CD4-positive, alpha-beta T cell treated with Interleukin-12 subunit alpha and Interleukin-12 subunit beta, for 1 hour (primary cell): ENCODE results near the gene AP3S1.
"Not testable (repeated sequence)": the region's sequence is repeated elsewhere in the genome, so short reads cannot be mapped to it uniquely, and the experiment has no call there.

ENCODE experiments used
- DNase-seq: peaks from one replicate; pipeline ENCODE4 v3.0.0-alpha.2; 2020

AP3S1 gene

DNA sequence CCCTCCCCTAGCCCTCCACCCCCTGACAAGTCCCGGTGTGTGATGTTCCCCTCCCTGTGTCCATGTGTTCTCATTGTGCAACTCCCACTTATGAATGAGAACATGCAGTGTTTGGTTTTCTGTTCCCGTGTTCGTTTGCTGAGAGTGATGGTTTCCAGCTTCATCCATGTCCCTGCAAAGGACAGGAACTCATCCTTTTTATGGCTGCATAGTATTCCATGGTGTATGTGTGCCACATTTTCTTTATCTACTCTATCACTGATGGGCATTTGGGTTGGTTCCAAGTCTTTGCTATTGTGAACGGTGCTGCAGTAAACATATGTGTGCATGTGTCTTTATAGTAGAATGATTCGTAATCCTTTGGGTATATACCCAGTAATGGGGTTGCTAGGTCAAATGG lies 35.6 kb downstream of the AP3S1 start:
- DNase-seq: not testable (repeated sequence)

DNA sequence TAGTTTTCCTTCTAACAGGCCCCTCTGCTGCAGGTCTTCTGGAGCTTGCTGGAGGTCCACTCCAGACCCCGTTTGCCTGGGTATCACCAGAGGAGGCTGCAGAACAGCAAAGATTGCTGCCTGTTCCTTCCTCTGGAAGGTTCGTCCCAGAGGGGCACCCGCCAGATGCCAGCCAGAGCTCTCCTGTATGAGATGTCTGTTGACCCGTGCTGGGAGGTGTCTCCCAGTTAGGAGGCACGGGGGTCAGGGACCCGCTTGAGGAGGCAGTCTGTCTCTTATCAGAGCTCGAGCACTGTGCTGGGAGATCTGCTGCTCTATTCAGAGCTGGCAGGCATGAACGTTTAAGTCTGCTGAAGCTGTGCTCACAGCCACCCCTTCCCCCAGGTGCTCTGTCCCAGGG lies 40.7 kb downstream of the AP3S1 start:
- DNase-seq: not testable (repeated sequence)

DNA sequence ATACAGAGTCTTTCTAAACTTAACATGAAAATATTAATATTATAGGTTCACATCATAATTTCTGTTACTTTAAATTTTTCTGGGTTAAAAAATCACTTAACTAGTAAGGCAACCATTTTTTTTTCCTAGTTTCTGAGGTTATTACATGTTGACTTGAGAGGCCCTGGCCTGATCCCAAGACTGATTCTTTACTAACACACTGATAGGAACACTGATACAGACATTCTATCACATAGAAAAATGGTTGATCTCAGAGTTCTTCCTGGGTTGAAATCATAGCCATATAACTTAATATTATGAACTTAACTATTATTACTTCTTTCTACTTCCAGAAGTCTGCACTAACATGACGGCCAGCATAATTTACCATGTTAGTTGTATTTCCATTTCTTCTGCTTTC lies 43.0 kb downstream of the AP3S1 start:
- DNase-seq: no peak

DNA sequence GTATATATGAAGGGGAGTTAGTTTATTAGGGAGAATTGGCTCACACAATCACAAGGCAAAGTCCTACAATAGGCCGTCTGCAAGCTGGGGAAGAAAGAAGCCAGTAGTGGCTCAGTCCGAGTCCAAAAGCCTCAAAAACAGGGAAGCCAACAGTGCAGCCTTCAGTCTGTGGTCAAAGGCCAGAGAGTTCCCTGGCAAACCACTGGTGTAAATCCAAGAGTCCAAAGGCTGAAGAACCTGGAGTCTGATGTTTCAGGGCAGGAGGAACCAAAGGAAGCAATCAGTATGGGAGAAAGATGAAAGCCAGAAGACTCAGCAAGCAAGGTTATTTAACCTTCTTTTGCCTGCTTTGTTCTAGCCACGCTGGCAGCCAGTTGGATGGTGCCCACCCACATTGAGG lies 43.5 kb downstream of the AP3S1 start:
- not testable (repeated sequence) for DNase-seq

DNA sequence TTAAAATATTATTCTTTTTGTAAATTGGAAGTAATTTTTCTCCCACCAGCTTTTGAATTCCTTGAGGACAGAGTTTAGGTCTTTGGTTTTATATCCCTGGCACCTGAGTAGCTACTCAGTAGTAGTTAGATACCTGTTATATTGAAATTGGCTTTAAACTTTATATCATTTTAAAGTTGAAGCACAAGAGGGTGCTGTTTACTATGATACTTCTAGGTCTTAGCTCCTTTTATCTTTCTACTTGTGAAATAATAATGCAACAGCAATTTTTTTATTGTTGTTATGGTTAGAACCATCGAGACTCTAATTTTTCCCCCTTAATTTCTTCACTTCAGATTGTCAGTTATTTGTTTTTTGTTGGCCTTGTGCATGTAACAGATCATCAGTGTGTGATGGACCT lies 46.3 kb downstream of the AP3S1 start:
- DNase-seq: no peak

DNA sequence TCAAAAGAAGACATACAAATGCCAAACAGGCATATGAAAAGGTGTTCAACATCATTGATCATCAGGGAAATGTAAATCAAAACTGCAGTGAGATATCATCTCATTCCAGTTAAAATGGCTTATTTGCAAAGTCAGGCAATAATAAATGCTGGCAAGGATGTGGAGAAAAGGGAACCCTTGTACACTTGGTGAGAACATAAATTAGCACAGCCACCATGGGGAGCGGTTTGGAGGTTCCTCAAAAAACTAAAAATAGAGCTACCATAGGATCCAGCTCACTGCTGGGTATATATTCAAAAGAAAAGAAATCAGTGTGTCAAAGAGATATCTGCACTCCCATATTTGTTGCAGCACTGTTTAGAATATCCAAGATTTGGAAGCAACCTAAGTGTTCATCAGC lies 50.3 kb downstream of the AP3S1 start:
- no peak for DNase-seq

DNA sequence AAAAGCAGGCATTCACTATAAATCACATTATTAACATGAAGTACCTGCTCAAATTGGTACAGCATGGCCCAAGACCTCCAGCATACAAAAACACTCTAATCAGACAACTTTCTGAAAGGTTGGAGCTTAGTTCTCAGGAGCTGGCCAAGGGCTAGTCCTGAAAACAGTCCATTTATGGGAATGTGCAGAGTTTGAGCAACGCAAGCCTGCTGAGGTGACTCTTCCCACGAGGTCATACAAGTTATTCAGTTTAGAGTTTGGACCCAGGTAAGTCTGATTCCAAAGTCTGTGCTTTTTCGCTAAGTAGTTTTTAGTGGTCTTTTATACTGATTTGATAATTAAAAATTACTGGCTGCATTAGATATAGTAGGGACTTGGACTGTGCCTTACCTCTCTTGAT lies 52.6 kb downstream of the AP3S1 start:
- DNase-seq: no peak

DNA sequence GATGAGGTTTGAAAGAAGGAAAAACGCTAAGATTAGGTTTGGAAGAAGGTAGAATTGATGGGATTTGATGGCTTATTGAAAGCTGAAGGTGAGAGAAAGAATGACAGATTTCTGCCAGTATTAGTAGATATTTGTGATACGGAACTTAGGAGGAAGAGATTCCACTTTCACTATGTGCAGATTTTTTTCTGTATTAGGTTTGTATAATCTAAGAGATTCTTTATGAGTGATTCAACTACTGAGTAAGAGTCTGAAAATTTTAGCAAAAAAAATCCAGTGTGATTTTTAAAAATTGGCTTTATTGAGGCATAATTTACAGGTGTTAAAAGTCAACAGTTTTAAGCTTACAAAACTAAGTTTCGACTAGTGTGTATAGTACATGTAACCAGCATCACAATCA lies 54.1 kb downstream of the AP3S1 start:
- no peak for DNase-seq

DNA sequence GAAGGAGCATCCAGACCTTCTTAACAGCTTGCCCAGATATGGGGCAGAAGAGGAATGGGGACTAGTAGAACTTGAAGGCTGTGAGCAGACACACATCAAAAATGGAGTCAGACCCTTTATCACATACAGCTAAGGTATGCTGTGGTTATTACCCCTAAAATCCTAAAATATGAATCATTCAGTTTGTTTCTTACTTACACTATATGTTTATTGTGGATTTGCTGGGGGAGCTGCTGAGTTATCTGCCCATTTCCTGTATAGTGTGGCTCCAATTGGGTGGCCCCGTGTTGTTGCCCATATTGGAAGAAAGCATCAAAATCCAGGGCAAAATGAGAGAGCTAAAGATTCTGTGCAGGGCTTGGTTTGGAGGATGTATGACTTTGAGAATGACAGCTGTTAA lies 56.9 kb downstream of the AP3S1 start:
- DNase-seq: no peak

DNA sequence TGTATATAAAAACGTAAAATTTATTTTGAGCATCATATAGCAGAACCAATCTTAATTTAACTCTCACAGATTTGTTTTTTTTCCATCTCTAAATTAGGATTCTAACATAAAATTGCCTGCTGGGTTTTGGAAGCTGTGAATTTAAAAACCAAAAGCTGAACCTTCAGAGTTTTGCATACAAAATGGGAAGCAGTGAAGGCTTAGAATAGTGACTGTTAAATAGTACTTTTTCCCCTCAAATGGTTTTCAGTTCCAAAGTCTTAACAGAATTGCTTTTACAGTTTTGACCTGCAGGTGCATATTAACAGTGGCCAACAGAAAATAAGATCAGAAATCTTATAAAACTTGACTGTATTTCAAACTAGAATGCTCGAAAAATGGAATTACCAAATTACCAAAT lies 65.4 kb downstream of the AP3S1 start:
- DNase-seq: no peak

DNA sequence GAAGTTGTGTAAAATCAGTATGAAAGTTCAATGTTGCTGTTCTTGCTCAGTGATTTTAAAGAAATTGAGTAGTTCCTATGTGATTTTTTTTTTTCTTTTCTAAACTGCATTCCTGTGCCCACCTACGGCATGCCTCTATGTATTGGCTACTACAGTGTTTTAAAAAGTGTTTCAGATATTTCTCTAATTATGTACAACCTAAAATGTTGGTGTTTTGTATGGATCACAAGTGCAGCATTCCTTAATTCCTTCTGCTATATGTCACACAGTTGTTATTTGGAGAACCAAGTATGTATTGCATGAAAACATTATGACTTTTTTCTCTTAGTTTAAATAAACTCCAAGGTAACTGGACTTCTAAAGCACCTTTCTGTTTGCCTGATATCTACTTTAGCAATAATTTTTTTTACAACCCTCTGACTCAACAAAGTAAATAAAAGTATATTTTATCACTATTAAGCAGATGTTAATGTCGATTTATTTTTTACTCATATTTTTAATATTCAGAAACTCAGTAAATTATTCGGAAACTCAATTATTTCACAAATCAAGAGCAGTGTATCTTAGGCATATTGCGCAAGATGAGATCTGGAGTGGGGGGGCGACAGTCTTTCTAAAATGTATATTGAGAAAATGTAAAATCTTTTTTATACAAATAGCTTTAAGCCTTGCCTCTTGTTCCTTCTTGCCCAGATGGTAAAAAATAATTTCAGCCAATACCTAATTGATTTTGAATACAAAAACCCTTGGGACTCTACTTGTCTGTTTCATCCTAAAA lies 72.1 kb downstream of the AP3S1 start:
- DNase-seq: not testable (repeated sequence)

DNA sequence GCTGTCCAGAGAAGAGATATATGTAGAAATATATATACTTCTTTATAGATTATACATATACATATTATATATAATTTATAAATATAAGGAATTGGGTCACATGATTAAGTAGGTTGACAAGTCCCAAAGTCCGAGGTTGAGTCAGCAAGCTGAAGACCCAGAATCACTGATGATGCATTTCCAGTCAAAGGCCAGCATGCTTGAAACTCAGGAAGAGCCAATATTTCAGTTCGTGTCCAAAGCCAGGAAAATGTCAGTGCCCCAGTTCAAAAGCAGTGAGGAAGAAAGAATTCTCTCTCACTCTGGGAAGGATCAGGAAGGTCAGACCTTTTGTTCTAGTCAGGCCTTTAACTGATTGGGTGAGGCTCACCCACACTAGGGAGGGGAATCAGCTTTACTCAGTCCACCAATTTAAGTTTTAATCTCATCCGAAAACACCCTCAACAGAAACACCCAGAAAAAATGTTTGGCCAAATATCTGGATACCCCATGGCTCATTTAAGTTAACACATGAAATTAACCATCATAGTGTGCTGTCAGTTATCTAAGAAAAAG lies 78.5 kb downstream of the AP3S1 start:
- no peak for DNase-seq

DNA sequence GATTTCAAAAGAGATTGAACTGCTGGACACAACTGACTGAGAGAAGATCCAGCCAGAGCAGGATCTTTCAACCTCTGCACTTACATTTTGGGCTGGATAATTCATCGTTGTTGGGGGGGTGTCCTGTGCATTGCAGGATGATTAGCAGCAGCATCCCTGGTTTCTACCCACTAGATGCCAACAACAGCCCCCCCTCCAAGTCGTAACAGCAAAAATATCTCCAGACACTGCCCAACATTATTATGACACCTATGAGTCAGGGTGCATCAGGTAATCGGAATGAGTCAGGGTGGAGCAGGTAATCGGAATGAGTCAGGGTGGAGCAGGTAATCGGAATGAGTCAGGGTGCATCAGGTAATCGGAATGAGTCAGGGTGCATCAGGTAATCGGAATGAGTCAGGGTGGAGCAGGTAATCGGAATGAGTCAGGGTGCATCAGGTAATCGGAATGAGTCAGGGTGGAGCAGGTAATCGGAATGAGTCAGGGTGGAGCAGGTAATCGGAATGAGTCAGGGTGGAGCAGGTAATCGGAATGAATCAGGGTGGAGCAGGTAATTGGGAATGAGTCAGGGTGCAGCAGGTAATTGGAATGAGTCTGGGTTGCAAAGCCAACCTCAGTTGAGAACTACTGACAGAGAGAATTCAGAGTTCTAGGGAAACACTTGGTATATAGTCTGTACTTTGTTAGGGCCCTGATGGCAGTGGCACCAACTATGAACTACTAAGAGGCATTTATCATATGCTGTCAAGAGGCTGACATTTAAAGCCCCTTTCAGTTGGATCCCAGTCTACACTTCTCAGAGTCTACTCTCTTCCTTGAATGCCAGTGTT lies 87.1 kb downstream of the AP3S1 start:
- not testable (repeated sequence) for DNase-seq

DNA sequence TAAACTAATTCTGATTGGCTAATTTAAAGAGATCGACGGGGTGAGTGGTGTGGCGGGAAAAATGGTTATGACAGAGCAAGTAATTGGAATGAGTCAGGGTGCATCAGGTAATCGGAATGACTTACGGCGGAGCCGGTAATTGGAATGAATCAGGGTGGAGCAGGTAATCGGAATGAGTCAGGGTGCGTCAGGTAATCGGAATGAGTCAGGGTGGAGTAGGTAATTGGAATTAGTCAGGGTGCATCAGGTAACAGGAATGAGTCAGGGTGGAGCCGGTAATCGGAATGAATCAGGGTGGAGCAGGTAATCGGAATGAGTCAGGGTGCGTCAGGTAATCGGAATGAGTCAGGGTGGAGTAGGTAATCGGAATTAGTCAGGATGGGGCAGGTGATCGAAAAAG lies 88.4 kb downstream of the AP3S1 start:
- DNase-seq: not testable (repeated sequence)

DNA sequence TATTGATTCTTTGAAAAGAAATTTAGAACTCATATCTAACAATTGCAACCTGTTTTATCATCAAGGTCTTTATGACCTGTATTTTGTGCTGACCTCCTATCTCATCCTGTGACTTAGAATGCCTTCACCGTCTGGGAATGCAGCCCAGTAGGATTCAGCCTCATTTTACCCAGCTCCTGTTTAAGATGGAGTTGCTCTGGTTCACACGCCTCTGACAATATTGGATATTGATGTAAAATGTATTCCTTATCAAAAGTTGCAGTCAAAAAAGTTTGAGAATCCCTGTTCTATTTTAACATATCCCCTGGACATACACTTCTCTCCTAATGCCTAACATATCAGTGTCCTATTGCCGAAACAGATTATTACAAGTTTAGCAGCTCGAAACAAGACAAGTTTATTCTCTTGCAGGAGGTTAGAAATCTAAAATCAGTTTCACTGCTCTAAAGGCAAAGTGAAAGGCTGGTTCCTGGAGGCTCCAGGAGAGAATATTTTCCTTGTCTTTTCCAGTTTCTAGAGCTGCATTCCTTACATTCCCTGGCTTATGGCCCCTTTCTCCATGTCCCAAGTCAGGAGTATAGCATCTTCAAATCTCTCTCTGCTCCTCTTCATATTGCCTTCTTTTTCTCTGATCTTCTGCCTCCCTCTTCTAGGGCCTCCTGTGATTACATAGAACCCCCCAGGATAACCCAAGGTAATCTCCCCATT lies 89.0 kb downstream of the AP3S1 start:
- DNase-seq: no peak

DNA sequence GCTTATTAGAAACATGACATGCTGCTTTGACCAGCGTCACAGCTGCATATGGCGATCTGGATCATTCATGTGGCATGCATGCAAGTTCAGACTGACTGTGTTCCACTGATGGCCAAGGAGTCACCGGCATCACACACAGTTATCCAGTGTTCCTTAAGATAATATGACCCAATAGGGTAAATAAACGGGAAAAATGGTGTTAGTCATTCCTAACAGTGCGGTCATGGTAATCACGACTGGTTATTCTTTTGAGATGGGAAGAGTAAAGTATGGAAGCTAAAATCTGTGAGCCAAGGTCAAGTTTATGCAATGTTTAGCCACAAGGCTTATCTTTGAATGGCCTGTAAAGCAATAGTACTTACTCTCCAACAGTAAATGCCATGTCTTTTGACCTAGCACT lies 91.3 kb downstream of the AP3S1 start:
- no peak for DNase-seq

DNA sequence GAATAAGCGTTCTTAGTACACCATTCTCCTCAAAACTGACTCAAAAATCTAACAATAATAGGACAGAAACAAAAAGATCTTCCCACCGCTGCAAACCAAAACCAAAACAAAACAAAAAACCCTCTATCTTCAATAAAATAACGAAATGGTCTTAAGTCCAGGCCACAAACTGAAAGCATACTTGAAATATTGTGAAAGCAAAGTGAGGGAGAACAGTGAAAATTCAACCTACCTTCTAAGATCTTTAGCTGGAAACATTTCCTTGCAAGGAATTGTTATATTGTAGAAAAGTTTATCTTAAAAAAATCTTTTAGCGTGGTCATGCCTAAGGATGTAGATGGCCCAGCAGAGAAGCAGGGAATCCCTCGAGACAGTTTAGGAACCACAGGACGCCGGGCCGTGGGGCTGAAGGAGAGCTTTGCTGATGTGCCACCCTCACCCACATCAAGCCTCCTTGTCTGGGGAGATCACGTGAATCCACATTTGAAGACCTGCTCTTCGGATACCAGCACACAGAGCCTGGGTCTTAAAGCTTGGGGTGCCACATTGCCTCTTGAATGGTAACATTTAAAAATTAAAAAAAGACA lies 92.7 kb downstream of the AP3S1 start:
- DNase-seq: no peak

DNA sequence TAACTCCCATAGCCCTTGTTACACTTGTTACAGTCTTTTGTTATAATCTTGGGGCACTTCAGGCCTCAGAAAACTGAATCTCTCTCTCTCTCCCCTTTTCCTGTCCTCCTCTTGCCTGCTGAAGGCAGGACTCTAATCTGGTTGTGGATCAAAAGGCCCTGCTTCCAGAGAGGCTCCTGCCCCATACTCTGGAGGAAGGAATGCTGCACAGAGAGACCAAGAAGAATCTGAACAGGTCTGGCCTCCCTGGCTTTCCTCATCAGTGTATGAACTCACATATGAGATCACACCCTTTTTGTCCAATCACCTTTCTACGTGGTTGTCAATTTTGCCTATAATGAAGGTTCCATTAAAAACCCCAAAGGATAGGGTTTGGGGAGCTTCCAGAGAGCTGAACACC lies 94.3 kb downstream of the AP3S1 start:
- no peak for DNase-seq

DNA sequence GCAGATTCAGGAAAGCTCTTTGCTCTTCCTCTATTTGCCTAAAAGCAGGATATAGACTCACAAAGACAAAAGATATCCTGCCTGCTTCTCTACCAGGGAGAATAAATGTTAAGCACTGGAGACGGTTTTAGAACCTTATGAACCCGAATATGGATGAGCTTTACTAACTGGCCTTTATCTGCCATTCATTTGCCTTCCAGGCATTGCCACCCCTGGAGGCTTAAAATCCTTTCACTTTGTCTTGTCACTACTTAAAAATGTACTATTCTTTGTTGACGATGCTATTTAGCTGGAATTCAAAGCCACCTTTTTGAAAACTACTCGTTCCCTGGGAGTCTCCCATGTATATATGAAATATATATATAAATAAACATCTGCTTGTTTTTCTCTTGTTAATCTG lies 97.3 kb downstream of the AP3S1 start:
- DNase-seq: no peak

DNA sequence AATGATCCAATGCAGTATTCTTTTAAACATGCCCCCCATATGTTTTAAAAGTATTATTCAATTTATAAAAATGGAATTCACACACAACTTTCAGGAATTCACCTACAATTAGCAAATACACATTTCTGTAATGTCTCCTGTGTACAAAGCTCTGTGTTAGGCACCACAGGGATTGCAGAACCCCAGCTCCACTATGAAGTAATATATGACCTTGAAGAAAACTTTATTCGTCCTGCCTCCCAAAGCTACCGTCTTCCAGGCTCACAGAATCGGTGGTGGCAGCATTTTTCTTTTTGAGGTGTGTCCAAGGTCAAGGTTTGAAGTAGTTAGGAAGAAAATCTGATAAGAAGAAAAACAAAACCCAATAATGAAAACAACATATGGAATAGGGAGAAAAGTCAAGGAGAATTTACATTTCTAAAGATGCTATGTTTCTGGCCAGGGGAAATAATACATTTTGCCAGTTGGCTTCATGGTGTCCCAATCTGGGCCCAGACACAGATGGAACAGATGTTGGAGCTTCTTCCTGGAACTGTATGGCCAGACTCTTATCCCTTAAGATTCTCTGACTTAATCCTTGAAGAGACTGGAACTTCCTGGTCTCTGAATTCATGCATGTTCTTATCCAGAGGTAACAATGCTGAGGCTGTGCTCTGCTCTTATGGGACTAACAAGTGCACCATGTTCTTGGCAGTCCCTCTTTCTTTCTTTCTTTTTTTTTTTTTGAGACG lies 98.5 kb downstream of the AP3S1 start:
- no peak for DNase-seq

DNA sequence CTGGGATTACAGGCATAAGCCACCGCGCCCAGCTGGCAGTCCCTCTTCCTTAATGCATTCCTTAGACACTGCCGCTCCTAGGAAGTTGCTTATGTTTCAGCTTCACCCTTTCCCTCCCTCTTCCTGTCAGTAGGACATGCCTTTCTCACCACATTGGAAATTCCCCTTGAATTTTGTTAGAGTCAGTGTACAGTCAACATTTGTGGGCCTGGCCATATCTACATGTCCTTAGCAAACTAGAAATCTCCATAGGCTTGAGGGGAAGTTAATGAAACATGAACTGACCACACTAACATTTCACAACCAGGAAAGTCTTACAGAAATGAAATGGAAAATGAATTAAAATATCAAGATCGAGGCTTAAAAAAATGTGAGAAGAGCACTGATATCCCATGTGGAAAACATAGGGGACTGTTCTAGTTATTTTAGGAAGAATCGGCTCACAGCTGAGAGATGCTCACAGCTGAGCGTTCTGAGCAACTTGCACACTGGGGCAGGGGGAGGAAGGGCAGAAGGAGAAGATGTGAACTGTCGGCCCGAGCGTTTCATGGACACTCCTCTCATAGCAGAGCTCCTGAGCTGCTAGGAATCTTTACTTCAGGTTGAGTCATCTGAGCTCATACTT lies 99.4 kb downstream of the AP3S1 start:
- no peak for DNase-seq

DNA sequence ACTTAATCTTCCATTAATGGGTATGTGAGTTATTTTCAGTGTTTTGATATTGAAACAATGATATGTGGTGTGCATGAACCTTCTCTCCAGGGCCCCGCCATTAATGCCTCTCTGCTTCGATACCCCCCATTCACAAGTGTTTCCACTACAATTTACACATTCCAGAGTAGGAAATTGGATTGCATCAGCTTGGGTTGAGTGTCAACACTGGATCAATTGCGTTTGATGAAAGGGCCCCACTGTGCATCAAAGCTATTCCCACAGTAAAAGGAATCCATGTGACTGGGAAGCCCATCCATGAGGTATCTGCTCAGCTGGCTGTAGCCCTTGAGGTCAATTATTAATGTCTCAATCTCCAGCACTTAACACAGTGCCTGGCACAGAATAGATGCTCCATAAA lies 102.8 kb downstream of the AP3S1 start:
- no peak for DNase-seq
